GM18858 (cell line): ENCODE measurements around the gene FTCDNL1.

Experiments used
- ATAC-seq: cut with Tn5 transposase; IDR thresholded peaks from one replicate; pipeline ENCODE4 v1.9.1; 2021; ENCODE audit not compliant: unreplicated experiment

The FTCDNL1 gene

DNA sequence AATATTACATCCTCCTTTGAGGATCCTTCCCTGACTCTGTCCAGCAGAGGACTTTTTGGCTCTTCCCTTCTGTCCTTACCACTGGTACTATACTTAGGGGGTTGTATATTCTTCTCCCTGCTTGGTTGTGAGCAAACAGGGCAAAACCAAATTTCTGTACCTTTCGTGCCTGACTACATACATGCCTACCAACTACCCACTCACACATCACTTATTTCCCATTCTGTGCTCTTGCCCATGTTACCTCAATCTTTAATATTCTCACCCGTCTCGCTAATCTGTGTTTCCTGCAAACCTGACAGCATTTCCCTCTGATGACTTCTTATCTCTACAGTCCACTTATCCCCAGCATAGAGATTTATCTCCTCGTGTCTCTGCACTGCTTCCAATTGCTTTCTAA lies 58.6 kb downstream of the FTCDNL1 start:
- no peak for ATAC-seq

DNA sequence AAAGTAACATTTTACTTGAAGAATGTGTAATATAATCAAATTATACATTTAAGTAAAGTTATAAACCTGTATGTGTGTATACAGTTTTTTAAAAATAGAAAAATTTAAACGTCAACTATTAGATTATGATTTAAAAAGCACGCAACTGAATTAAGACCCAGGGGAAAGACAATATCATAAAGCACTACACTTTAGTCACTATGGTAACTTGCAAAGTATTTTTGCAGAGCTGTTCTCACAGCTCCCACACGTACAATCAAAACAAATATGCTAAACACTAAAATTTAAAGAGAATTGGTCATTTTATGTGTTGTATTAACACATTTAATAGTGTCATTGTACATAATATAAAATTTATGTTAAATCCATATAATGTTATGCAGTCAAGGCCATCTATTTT lies 59.7 kb downstream of the FTCDNL1 start:
- ATAC-seq, result no peak

GRCh38 chr2:199784512-199784911 lies 66.5 kb downstream of the FTCDNL1 start:
- no peak for ATAC-seq

DNA sequence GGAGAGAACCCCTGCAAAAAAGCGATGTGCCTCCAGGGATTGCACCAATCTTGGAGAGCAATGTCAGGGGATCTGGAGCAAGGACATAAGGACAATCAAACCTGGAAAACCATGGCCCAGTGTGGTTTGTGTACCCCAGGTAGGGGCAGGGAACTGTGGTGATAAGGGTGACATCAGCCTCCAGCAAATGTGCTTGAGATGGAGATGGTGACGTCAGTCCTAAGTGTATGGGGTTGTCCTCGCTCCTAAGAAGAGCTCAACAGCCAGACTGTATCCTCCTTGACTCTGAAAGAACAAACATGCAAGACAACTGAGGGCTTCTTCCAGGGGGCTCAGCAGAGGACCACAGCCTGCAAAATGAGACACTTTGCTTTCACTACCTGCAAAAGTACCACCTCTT lies 71.4 kb downstream of the FTCDNL1 start:
- no peak for ATAC-seq

DNA sequence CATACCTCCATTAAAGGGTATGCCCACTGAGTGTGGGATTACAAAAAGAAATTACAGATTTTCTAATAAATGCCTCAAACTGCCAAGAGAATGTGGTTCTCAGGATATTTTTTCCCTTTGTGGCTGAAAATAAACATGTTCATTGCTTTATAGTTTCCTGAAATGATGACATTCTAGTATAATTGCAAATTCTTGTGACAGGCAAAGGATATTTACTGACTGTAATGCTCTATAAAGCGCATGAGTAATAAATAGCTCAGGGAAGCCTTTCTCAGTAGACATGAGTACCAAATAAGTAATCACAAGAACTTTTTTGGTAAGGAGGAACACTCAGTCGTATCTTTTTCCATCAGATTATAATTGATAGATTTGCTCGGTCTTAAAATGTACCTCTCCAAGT lies 72.3 kb downstream of the FTCDNL1 start:
- ATAC-seq, result no peak

- no peak for ATAC-seq
Observed at GRCh38 chr2:199777916-199778315, 73.1 kb downstream of the FTCDNL1 start.

DNA sequence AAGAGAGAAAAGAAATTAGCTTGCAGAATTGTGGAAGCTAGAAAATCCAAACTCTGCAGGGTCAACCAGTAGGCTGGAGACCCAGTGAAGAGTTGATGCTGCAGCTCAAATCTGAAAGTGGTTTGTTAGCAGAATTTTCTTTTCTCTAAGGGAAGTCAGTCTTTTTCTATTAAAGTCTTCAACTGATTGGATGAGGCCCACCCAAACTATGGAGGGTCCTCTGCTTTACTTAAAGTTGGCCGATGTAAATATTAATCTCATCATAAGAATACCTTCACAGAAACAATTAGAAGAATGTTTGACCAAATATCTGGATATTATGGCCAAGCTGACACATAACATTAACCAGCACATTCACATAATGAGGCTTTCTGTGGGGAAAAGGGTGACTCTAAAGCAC lies 73.7 kb downstream of the FTCDNL1 start:
- ATAC-seq, result no peak

- ATAC-seq, result no peak
Observed at GRCh38 chr2:199775267-199775666, 75.7 kb downstream of the FTCDNL1 start.

GRCh38 chr2:199772035-199772976 lies 78.7 kb downstream of the FTCDNL1 start:
- ATAC-seq, result no peak

GRCh38 chr2:199770716-199771115 lies 80.3 kb downstream of the FTCDNL1 start:
- no peak for ATAC-seq

GRCh38 chr2:199765646-199766045 lies 85.3 kb downstream of the FTCDNL1 start:
- no peak for ATAC-seq

- no peak for ATAC-seq
Observed at GRCh38 chr2:199764273-199764800, 86.7 kb downstream of the FTCDNL1 start.

DNA sequence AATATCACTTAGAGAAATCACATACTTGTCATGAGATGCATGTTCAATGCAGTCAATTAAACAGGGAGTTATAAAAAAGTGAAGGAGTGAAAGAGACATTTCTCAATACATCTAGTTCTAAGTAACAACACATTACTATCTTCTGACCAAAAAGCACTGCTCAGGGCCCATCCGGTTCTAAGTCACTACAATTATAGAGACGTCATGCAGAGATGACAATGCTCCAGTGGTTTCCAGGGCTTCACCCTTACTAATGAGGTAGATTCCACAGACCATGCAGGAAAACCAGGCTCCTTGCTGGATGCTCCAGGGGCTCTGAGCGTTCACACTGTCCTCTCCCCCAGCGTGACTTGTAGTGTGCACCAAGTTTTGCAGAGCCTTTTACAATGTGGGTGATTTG lies 88.0 kb downstream of the FTCDNL1 start:
- ATAC-seq, result no peak

DNA sequence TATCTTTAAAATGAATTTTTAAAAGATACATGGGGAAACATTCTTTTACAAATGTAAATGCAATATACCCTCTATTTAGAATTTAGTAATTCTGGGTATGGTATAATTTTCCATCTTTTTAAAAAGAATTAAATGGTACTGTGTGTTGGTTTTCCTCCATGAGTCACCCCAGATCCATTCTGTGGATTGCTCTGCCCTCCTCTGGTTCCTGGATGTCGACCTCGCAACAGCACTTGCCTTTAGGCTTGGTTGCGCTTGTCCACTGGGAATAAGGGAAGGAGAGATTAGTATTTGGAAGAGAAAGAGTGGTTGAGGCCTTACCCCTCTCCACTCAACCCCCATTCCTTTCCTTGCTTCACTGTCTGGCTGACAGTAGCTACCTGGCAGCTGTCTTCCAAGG lies 90.4 kb downstream of the FTCDNL1 start:
- no peak for ATAC-seq

- no peak for ATAC-seq
Observed at GRCh38 chr2:199757233-199757870, 93.6 kb downstream of the FTCDNL1 start.

- ATAC-seq, result no peak
Observed at GRCh38 chr2:199756743-199757142, 94.2 kb downstream of the FTCDNL1 start.

DNA sequence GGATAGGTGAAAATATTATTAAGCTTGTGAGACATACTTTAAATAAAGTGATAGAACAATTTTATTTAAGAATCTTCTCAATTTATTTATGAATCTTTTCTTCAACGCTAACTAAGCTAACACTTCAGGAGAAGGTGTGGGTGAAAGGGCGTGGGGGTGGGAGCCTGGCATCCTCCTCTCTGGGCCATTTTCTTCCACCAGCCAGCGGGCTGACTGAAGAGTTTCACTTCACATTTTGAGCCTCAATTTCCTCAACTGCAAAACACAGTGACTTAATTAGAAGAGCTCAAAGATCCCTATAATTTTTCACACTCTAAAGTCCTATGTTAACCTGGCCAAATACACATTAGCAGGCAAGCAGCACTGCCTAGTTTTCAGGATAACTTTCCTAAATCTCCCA lies 94.8 kb downstream of the FTCDNL1 start:
- no peak for ATAC-seq

GRCh38 chr2:199754766-199755165 lies 96.2 kb downstream of the FTCDNL1 start:
- ATAC-seq, result no peak

DNA sequence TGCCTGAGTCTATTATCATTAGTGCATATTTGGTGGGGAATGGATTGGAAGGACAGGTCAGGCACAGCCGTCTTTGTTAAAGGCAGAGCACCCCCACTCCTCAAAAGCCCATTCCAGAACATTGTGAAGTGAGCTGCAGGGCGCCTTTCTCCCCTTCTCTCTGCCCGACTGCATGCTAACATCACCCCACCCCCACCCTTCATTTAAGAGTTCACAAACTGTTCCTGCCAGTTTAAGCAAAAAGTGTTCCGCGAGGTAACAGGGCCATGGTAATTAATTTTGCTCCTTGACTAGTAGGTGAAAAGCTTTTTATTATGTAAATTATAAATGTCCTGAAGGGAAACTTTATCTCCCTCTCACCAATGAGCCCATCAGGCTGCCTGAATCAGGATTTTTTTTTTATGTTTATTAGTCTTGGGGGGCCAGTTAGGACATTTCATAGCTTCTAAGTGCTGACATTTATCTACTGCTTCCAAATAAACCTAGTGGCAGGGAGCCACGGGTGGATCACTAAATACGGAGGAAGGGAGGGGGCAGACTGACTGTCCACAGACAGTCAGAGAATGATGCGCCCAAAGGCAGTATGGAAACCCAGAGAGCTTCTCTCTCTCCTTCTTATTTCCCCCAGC lies 99.4 kb downstream of the FTCDNL1 start:
- ATAC-seq, result no peak

DNA sequence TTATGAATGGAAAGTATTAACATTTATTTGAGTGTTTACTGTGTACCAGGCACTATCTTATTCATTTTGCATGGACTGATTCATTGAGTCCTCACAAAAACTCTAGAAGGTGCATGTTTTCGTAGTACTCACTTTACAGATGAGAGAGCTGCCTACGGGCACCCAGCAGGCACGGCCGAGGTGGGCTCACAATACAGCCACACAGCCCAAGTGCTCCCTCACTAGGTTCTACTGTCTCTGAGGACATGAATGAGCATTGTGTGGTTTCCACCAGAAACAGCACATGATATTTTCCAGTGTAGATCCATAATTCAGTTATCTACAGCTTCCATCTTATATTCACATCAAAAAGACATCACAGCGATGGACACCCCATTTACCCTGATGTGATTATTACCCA lies 101.4 kb downstream of the FTCDNL1 start:
- ATAC-seq, result no peak

- no peak for ATAC-seq
Observed at GRCh38 chr2:199744724-199745123, 106.3 kb downstream of the FTCDNL1 start.

DNA sequence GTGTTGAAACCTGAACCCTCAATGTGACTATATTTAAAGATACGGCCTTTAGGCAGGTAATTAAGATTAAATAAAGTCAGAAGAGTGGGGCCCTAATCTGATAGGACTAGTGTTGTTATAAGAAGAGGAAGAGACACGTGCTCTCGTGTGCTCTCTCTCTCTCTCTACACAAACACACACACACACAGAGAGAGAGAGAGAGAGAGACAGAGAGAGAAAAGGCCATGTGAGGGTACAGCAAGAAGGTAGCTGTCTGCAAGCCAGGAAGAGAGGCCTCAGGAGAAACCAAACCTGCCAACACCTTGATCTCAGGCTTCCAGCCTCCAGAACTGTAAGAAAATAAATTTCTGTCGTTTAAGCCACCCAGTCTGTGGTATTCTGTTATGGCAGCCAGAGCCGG lies 106.7 kb downstream of the FTCDNL1 start:
- ATAC-seq, result no peak
